Fibroblast of skin of right quadriceps (primary cell): ENCODE results near the gene MUCL3.
"Not testable (repeated sequence)": the region's sequence is repeated elsewhere in the genome, so short reads cannot be mapped to it uniquely, and the experiment has no call there.

Source experiments
- DNase-seq: peaks from one replicate; pipeline ENCODE4 v3.0.0-alpha.2; 2013

The MUCL3 gene

DNA sequence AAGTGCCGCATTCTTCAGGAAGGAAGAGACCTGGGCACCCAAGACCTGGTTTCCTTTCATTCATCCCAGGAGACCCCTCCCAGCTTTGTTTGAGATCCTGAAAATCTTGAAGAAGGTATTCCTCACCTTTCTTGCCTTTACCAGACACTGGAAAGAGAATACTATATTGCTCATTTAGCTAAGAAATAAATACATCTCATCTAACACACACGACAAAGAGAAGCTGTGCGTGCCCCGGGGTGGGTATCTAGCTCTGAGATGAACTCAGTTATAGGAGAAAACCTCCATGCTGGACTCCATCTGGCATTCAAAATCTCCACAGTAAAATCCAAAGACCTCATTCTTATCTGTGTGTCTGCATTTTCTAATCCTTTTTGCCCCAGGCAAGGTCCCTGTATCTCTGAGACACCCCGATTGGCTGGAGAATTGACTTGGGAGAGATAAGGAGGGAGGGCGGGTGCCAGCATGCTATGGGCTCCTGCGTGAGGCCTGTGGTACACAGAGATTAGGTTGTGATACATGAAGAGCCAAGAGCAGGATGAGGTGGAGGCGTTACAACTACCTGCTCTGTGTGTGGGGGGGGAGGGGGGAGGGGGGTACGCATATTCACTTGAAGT, 47.5 kb downstream of the MUCL3 start:
- no peak for DNase-seq

DNA sequence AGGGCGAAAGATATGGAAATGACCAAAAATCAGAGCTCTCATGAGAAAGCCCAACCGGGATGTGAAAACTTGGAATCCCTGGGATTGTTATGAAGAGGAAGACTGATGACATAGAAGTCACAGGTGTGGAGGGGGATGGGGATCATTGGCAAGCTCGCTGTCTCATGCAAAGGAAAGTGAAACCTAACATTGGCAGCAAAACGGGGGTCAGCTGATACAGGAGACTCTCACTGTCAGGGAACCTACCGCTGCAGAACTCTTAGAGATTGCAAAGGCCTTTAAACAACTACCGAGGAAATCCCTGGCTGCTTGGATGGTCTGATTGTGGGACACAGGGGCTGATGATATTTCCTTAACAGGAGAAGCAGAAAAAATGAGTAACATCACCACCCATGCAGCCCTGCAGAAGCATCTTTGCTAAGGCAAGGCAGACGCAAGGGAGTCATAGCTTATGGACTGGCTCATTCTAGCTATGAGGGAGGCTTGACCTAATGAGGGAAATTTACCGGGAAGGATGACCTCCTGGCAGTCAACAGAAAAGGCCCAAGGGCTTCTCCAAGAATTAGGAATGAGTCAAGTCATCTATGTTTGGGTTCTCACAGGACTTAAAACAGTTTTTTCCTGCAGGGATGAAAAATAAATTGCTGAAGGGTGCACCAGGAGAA, 49.8 kb downstream of the MUCL3 start:
- DNase-seq = no peak

DNA sequence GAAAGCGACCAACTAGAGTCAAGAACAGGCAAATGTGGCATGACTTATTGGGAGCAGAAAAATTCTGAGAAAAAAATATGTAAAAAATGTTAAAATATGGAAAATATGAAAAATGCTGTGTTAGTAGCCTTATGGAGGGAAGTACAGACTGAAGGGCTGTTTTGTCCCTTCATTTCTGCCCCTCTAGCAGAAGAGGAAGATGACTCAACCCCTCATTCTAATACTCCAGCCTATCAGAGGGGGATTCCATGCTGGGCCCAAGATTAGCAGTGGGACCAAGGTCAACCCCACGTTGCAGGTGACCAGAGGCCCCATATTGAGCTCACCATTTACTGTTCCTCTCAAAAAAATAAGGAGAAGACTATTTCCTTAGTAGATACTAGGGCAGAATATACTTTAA, 51.1 kb downstream of the MUCL3 start:
- no peak for DNase-seq

DNA sequence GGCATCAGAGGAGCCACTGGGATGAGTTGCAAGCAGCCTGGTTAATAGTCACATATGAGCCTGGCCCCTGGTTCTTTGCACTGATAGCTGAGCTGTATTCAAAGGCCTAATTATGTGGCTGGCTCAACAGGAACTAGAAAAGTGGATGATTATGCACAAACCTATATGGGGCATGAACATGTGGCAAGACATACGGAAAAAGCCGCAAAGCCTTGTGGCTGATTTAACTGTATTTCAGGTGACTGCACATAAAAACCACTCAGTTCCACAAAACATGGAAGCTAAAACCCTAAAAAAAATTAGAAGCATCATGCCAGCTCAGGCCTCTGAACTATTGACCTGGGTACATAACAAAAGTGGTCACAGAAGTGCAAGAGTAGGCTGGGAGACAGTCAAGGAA, 56.5 kb downstream of the MUCL3 start:
- no peak for DNase-seq

DNA sequence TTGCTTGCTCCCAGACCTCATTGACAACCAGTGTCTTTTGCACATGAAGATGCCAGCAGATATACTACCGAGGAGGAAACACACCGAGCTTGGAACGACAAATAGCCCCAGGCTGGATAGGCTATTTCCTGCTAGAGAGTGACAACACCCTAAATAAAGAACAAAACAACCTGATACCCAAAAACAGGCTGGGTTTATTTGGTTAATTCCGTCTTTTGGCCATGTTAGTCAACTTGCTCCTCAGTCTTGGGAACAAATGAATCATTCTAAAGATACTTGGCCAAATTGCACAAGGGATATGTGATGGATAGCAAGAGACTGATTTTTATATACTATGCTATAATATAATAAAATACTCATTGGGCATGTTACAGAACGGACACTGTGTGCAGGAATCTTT, 58.0 kb downstream of the MUCL3 start:
- DNase-seq = no peak

DNA sequence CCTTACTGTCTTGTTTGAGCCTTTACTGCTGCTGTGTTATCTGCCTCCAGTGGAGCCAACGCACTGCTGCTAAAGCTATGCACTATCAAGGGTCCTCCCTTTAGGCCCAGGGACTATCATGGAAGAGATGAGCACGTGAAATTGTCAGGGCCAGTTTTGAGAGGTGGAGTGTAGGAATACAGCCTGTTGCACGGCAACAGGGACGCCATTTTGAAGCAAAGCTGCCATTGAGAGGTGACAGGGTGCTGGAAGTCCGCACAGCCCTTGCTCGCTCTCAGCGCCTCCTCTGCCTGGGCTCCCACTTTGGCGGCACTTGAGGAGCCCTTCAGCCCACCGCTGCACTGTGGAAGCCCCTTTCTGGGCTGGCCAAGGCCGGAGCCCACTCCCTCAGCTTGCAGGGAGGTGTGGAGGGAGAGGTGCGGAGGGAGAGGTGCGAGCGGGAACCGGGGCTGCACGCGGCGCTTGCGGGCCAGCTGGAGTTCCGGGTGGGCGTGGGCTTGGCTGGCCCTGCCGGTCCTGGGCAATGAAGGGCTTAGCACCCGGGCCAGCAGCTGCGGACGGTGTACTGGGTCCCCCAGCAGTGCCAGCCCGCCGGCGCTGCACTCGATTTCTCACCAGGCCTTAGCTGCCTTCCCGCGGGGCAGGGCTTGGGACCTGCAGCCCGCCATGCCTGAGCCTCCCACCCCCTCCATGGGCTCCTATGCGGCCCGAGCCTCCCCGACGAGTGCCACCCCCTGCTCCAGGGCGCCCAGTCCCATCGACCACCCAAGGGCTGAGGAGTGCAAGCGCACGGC, 59.5 kb downstream of the MUCL3 start:
- not testable (repeated sequence) for DNase-seq

DNA sequence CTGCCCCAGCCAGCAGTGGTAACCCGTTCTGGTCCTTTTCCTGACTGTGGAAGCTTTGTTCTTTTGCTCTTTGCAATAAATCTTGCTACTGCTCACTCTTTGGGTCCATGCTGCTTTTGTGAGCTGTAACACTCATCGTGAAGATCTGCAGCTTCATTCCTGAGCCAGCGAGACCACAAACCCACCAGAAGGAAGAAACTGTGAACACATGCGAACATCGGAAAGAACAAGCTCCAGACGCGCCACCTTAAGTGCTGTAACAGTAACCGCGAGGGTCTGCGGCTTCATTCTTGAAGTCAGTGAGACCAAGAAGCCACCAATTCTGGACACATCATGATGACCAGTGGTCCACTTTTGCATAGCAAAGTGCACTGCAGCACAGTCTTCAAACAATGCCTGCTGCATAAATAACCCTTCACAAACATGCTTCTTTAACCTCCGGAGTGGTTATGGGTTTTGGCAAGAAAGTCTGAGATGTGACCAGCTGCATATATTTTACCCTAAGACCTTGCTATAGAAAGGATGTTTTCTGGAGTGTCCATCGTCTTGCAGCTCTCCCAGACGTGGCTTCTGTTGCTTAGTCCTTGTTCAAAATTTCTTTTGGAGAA, 60.6 kb downstream of the MUCL3 start:
- DNase-seq = no peak

DNA sequence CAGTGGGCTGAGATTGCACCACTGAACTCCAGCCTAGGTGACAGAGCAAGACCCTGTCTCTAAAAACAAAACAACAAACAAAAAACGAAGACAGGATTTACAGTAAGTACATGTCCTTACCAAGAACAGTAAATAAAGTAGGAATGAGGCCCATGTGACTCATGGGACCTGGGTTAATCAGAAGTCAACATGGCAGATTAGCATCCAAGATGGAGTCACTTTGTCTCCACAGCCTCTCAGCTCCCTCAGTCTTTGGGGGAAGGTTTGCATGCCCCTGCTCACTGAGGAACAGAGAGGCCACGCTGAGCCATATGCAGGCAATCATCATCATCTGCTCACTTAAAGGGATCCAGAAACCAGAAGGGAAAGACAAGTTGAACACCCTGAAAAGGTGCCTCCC, 61.7 kb downstream of the MUCL3 start:
- DNase-seq = no peak
